ENCODE measurements around the gene SH3RF2. TPM values are rescaled to one million over a fixed set of nuclear protein-coding genes. Genes with fewer than 3 reads are reported as not detected.

SH3RF2 gene
- total and polyA plus RNA-seq, 2 donors (not counting 3 experiments of a cell fraction or from before 2014, with no cell fraction given): 0.54 to 0.84 TPM

- H3K4me3 ChIP-seq (replicated peaks in 1 of 3; ENCODE audit: insufficient read depth in 1 of 3, low read depth in 1 of 3, low read length in 3 of 3): no peak overlapping the region
- no peak overlapping the region for H3K27ac ChIP-seq (ENCODE audit: insufficient read depth, low read depth, low read length)
- no peaks in the 10 kb centered on the region for H4K20me1 ChIP-seq (replicated peaks; ENCODE audit: control insufficient read depth, extremely low read depth, insufficient read depth, low read length)
- H3K9me1 ChIP-seq (replicated peaks; ENCODE audit: control insufficient read depth, extremely low read depth, insufficient read depth, low read length): no peaks in the 10 kb centered on the region
- no peaks in the 10 kb centered on the region for H3K9me3 ChIP-seq (replicated peaks; ENCODE audit: control insufficient read depth, insufficient read depth, low read length)
- no peak overlapping the region for H3K9ac ChIP-seq (replicated peaks; ENCODE audit: extremely low read depth, insufficient read depth, low read length)
- H3K36me3 ChIP-seq (ENCODE audit: control insufficient read depth in 2 of 2, extremely low read depth in 1 of 2, insufficient read depth in 2 of 2, low read length in 2 of 2): no peaks in the 10 kb centered on the region
- DNase-seq (ENCODE audit: low read depth, low spot score): no peak
- H3K4me1 ChIP-seq (ENCODE audit: control insufficient read depth, extremely low read depth, insufficient read depth, low read length): no peaks in the 10 kb centered on the region
- no peak overlapping the region for H2AFZ ChIP-seq (ENCODE audit: low read depth, low read length)
- no TSS peak for BruUV-seq (replicated peaks)
- H3K27me3 ChIP-seq (ENCODE audit: control insufficient read depth in 2 of 2, insufficient read depth in 2 of 2, low read length in 2 of 2): peaks cover 0 to 8% of the 10 kb centered on the region in 2 experiments
- TF ChIP-seq CTCF (IDR thresholded peaks at IDR 0.05; ENCODE audit: extremely low read depth in 1 of 2, insufficient read depth in 1 of 2, low read depth in 1 of 2, low read length in 2 of 2): peak; percentile 18 to 21
- no peak for TF ChIP-seq FOS (IDR thresholded peaks at IDR 0.05; ENCODE audit: borderline replicate concordance, insufficient read depth, low read length)
- TF ChIP-seq JUN (IDR thresholded peaks at IDR 0.05; ENCODE audit: borderline replicate concordance, insufficient read depth, insufficient read length, low read depth): no peak
- dilution Hi-C loops (cut with MboI; ENCODE audit: extremely low pct_ligation_motif_present, low sequenced_read_pairs): no loop called here
- intact Hi-C loops (cut with micrococcal nuclease): loop anchor here (5.0 kb wide), 1 partner anchor 130 kb away; no protein-coding TSS in a partner anchor
- ChIA-PET POLR2A (no interaction called here), CTCF (interaction anchor here (1.1 to 1.7 kb wide), 4 partner anchors 12 to 1849 kb away, joined by 3 to 7 read pairs (median 4); no protein-coding TSS in a partner anchor)
- peak; percentile 8 for FAIRE-seq
- no peak overlapping the region for H3K4me2 ChIP-seq (ENCODE audit: insufficient read depth, low read length)
- no peaks in the 10 kb centered on the region for H3K79me2 ChIP-seq (ENCODE audit: control insufficient read depth, insufficient read depth, low read length)
These were observed 116.4 kb downstream of the SH3RF2 start for GRCh38 chr5:146052780-146053179.

GRCh38 chr5:146055432-146055831, 119.1 kb downstream of the SH3RF2 start:
- no peaks in the 10 kb centered on the region for H3K4me1 ChIP-seq (ENCODE audit: control insufficient read depth, extremely low read depth, insufficient read depth, low read length)
- DNase-seq (ENCODE audit: low read depth, low spot score) (no peak), FAIRE-seq (peak; percentile 8)
- no peaks in the 10 kb centered on the region for H3K9me3 ChIP-seq (replicated peaks; ENCODE audit: control insufficient read depth, insufficient read depth, low read length)
- H3K4me2 ChIP-seq (ENCODE audit: insufficient read depth, low read length): no peak overlapping the region
- no peak overlapping the region for H3K4me3 ChIP-seq (replicated peaks in 1 of 3; ENCODE audit: insufficient read depth in 1 of 3, low read depth in 1 of 3, low read length in 3 of 3)
- no peaks in the 10 kb centered on the region for H3K36me3 ChIP-seq (ENCODE audit: control insufficient read depth in 2 of 2, extremely low read depth in 1 of 2, insufficient read depth in 2 of 2, low read length in 2 of 2)
- no peaks in the 10 kb centered on the region for H4K20me1 ChIP-seq (replicated peaks; ENCODE audit: control insufficient read depth, extremely low read depth, insufficient read depth, low read length)
- no peak for TF ChIP-seq MYC (IDR thresholded peaks at IDR 0.05; ENCODE audit: low read depth, low read length)
- no peaks in the 10 kb centered on the region for H3K9me1 ChIP-seq (replicated peaks; ENCODE audit: control insufficient read depth, extremely low read depth, insufficient read depth, low read length)
- CTCF ChIA-PET: interaction anchor here (1.4 to 1.8 kb wide), 3 partner anchors 12 to 374 kb away, joined by 3 to 4 read pairs (median 4); no protein-coding TSS in a partner anchor
- no peak overlapping the region for H3K27ac ChIP-seq (ENCODE audit: insufficient read depth, low read depth, low read length)
- no peaks in the 10 kb centered on the region for H3K79me2 ChIP-seq (ENCODE audit: control insufficient read depth, insufficient read depth, low read length)
- intact Hi-C loops (cut with micrococcal nuclease): no loop called here
- POLR2A ChIA-PET: no interaction called here
- H3K9ac ChIP-seq (replicated peaks; ENCODE audit: extremely low read depth, insufficient read depth, low read length): no peak overlapping the region
- no peak overlapping the region for H2AFZ ChIP-seq (ENCODE audit: low read depth, low read length)
- BruUV-seq (replicated peaks): no TSS peak
- dilution Hi-C loops (cut with MboI; ENCODE audit: extremely low pct_ligation_motif_present, low sequenced_read_pairs): no loop called here
- peaks cover 0 to 13% of the 10 kb centered on the region in 2 experiments for H3K27me3 ChIP-seq (ENCODE audit: control insufficient read depth in 2 of 2, insufficient read depth in 2 of 2, low read length in 2 of 2)
